HepG2 (cell line): Measurements from ENCODE around the gene NPIPB6. TPM values are rescaled to one million over a fixed set of nuclear protein-coding genes. Genes with fewer than 3 reads are reported as not detected.

ENCODE experiments used
- ATAC-seq: fragments of 200-7000 bp; cut with Tn5 transposase; 3 replicates; pipeline ENCODE4 v1.9.1; 2020; ENCODE audit warnings: mild to moderate bottlenecking, moderate library complexity
- BruUV-seq: library from RNA; stranded (reverse); fragments of 400-500 nt; replicated peaks from 2 replicates; lab custom pipeline; 2021; lab: Mats Ljungman, UMichigan
- CTCF ChIA-PET: fragments of 300-600 bp; formaldehyde crosslinking; extraction: SDS; loops from one replicate; lab custom pipeline; 2021; ENCODE audit warnings: low total read pairs, inconsistent platforms, low intra/inter-chr PET ratio; lab: Yijun Ruan, JAX
- POLR2A ChIA-PET: fragments of 350-600 bp; sonication (Branson Sonifier 250); formaldehyde crosslinking; loops from one replicate; lab custom pipeline; 2020; ENCODE audit warnings: antibody characterized with exemption, inconsistent platforms; lab: Yijun Ruan, JAX
- DNase-seq: peaks from one replicate; pipeline ENCODE4 v3.0.0-alpha.2; 2015; ENCODE audit warnings: low spot score
- FAIRE-seq: peaks from 3 replicates; lab custom pipeline; 2011; peaks lifted over from hg19 to GRCh38; lab: Jason Lieb, UNC
- H2AFZ ChIP-seq: one replicate; pipeline ENCODE4 v1.6.1; 2011; ENCODE audit warnings: low read length, inconsistent platforms
- H3K27ac ChIP-seq: fragments of 300-600 bp; 3 replicates; pipeline ENCODE4 v1.8.0; 2011; ENCODE audit warnings: mixed run types, mild to moderate bottlenecking, mixed read lengths, low read length, inconsistent platforms; ENCODE audit not compliant: insufficient read depth; ENCODE audit errors: extremely low read length
- H3K27me3 ChIP-seq, 2 experiments: fragments of 200-600 bp in 1 of 2; 2 replicates in 1 of 2; 3 replicates in 1 of 2; pipeline versions ENCODE4 v1.6.0 to v1.8.0; 2011; ENCODE audit warnings: low read length in 2 of 2, mild to moderate bottlenecking in 2 of 2, moderate library complexity in 2 of 2, inconsistent platforms in 1 of 2; ENCODE audit not compliant: insufficient read depth in 2 of 2, control insufficient read depth in 1 of 2
- H3K36me3 ChIP-seq, 2 experiments: fragments of 200-600 bp in 1 of 2; replicated peaks in 1 of 2; 2 replicates in 1 of 2; 3 replicates in 1 of 2; pipeline versions ENCODE4 v1.5.1 to v1.8.0; 2011; ENCODE audit warnings: low read length in 2 of 2, inconsistent platforms in 1 of 2; ENCODE audit not compliant: insufficient read depth in 2 of 2, control insufficient read depth in 1 of 2
- H3K4me1 ChIP-seq: 2 replicates; pipeline ENCODE4 v1.5.1; 2012; ENCODE audit warnings: low read length, inconsistent platforms; ENCODE audit not compliant: insufficient read depth
- H3K4me2 ChIP-seq: 2 replicates; pipeline ENCODE4 v1.6.0; 2011; ENCODE audit warnings: low read depth, low read length, inconsistent platforms
- H3K4me3 ChIP-seq, 3 experiments: fragments of 200-600 bp in 1 of 3; sonication (generic), shearing (Covaris generic) in 1 of 3; replicated peaks in 1 of 3; 2 replicates each; pipeline ENCODE4 v1.5.1; 2011 to 2016; ENCODE audit warnings: low read length in 3 of 3, inconsistent platforms in 2 of 3, low read depth in 2 of 3, mild to moderate bottlenecking in 2 of 3, control low read depth in 1 of 3, mixed read lengths in 1 of 3; ENCODE audit not compliant: insufficient read depth in 1 of 3
- H3K79me2 ChIP-seq: one replicate; pipeline ENCODE4 v1.6.1; 2011; ENCODE audit warnings: low read length, inconsistent platforms; ENCODE audit not compliant: insufficient read depth
- H3K9ac ChIP-seq: 2 replicates; pipeline ENCODE4 v1.6.0; 2011; ENCODE audit warnings: mild to moderate bottlenecking, low read depth, low read length, inconsistent platforms; ENCODE audit not compliant: insufficient read depth
- H3K9me3 ChIP-seq: 2 replicates; pipeline ENCODE4 v1.5.1; 2012; ENCODE audit warnings: mild to moderate bottlenecking, low read length
- H4K20me1 ChIP-seq: 2 replicates; pipeline ENCODE4 v1.6.0; 2011; ENCODE audit warnings: inconsistent platforms, mild to moderate bottlenecking, low read length, moderate library complexity; ENCODE audit not compliant: insufficient read depth
- ARID2 ChIP-seq: sonication (generic); formaldehyde crosslinking; IDR thresholded peaks from 2 replicates; pipeline ENCODE4 v1.8.1; 2022; ENCODE audit warnings: mild to moderate bottlenecking, missing genetic modification reagents, borderline replicate concordance
- ARID4A ChIP-seq: sonication (generic); formaldehyde crosslinking; IDR thresholded peaks from 2 replicates; pipeline ENCODE4 v1.5.0; 2020; ENCODE audit warnings: mild to moderate bottlenecking, missing genetic modification reagents, borderline replicate concordance
- EZH2 ChIP-seq: conservative IDR thresholded peaks from 2 replicates; pipeline ENCODE4 v1.6.1; 2012; ENCODE audit warnings: mild to moderate bottlenecking, low read depth, low read length, moderate library complexity
- GABPB1 ChIP-seq: IDR thresholded peaks from 2 replicates; pipeline ENCODE4 v1.6.1; 2016; ENCODE audit warnings: mild to moderate bottlenecking, missing genetic modification reagents, moderate library complexity, missing compliant biosample characterization
- GPBP1L1 ChIP-seq: sonication (generic); formaldehyde crosslinking; IDR thresholded peaks from 2 replicates; pipeline ENCODE4 v1.5.0; 2020; ENCODE audit warnings: mild to moderate bottlenecking, missing genetic modification reagents
- MAX ChIP-seq: IDR thresholded peaks from 2 replicates; pipeline ENCODE4 v1.6.1; 2012; ENCODE audit warnings: inconsistent platforms
- MAZ ChIP-seq, 2 experiments: sonication (generic) in 1 of 2; formaldehyde crosslinking in 1 of 2; IDR thresholded peaks; 2 replicates each; pipeline versions ENCODE4 v1.5.0 to v1.6.1; 2012 to 2020; ENCODE audit warnings: low read depth in 2 of 2, mild to moderate bottlenecking in 2 of 2, borderline replicate concordance in 1 of 2, improper control_type of control experiment in 1 of 2, low read length in 1 of 2, missing genetic modification reagents in 1 of 2, moderate library complexity in 1 of 2
- NFKBIZ ChIP-seq: IDR thresholded peaks from 2 replicates; pipeline ENCODE4 v1.6.1; 2018; ENCODE audit warnings: missing genetic modification reagents, missing compliant biosample characterization
- PATZ1 ChIP-seq: sonication (generic); formaldehyde crosslinking; IDR thresholded peaks from 2 replicates; pipeline ENCODE4 v1.4.0; 2020; ENCODE audit warnings: missing genetic modification reagents
- ZNF430 ChIP-seq: sonication (generic); formaldehyde crosslinking; IDR thresholded peaks from 2 replicates; pipeline ENCODE4 v1.9.0; 2021; ENCODE audit warnings: mild to moderate bottlenecking, missing genetic modification reagents
- ZNF816 ChIP-seq: sonication (generic); formaldehyde crosslinking; IDR thresholded peaks from 2 replicates; pipeline ENCODE4 v1.8.0; 2022; ENCODE audit warnings: missing genetic modification reagents, mild to moderate bottlenecking, borderline replicate concordance
- WGBS: methylation state at CpG from one replicate; pipeline ENCODE4 v1.1.6; 2017; ENCODE audit warnings: low lambda C conversion rate; 5-methylcytosine and 5-hydroxymethylcytosine counted together
- in situ Hi-C: cut with HindIII; loops from 2 replicates; pipeline ENCODE4 v1.10.0; 2017; ENCODE audit warnings: low pct_unique_long_range_greater_than_20kb; ENCODE audit not compliant: extremely low pct_ligation_motif_present
- intact Hi-C: fragments of 100-400 bp; cut with micrococcal nuclease; formaldehyde crosslinking; loops from one replicate; pipeline ENCODE4 v1.10.0; 2022; ENCODE audit not compliant: unreplicated experiment
- polyA plus RNA-seq, 8 experiments: library from polyadenylated mRNA; depleted of rRNA in 3 of 8; stranded (reverse) in 7 of 8; unstranded in 1 of 8; fragments of >200 nt; fragmentation: Illumina TruSeq in 4 of 8; extraction: Trizol in 4 of 8; gene quantifications; 2 replicates each; pipeline versions ENCODE4 v1.2.1 to v1.2.3, GENCODE V29; 2011 to 2016; ENCODE audit warnings: low read depth in 4 of 8, missing spikeins in 1 of 8, mixed read lengths in 1 of 8; ENCODE audit not compliant: insufficient read depth in 1 of 8
- total RNA-seq, 5 experiments: library from RNA; depleted of rRNA; stranded (reverse); fragments of >200 nt; fragmentation: Illumina TruSeq; extraction: Trizol; gene quantifications; 2 replicates each; pipeline ENCODE4 v1.2.3, GENCODE V29; 2016; ENCODE audit warnings: low read depth in 1 of 5
- TF ChIP-seq, protein P1 (sequence below): sonication (generic); formaldehyde crosslinking; IDR thresholded peaks from 2 replicates; pipeline ENCODE4 v1.4.0; 2020; ENCODE audit warnings: mild to moderate bottlenecking, missing genetic modification reagents

The NPIPB6 gene
- total and polyA plus RNA-seq, 2 of the 13 experiments (the other 11 are each of a cell fraction or from before 2014, with no cell fraction given): 0.25 TPM; not detected in 1

GRCh38 chr16:28292731-28293600 lies 70.3 kb downstream of the NPIPB6 start:
- in situ Hi-C loops (no loop called here), intact Hi-C loops (no loop called here)
- H3K4me3 ChIP-seq: peak overlapping the region; percentile 47 to 71 (median 61); a peak in 5 of 6 replicates
- H3K27me3 ChIP-seq: peaks cover 14 to 53% of the 10 kb centered on the region in 2 experiments
- BruUV-seq: no TSS peak
- no peaks in the 10 kb centered on the region for H3K79me2 ChIP-seq
- 21% methylated on average over 23 of the region's 60 CpGs for WGBS
- no peak overlapping the region for H3K27ac ChIP-seq
- no peaks in the 10 kb centered on the region for H3K36me3 ChIP-seq
- H4K20me1 ChIP-seq: peaks cover 4% of the 10 kb centered on the region; the same call in 1 of the 2 replicates
- no peak overlapping the region; the same call in 1 of the 2 replicates for H3K9ac ChIP-seq
- H2AFZ ChIP-seq: no peak overlapping the region
- DNase-seq: no peak
- FAIRE-seq: no peak
- no peaks in the 10 kb centered on the region for H3K9me3 ChIP-seq
- peak overlapping the region; percentile 86 for H3K4me2 ChIP-seq
- POLR2A ChIA-PET: interaction anchor here (0.7 to 0.8 kb wide), 2 partner anchors 12 to 15 kb away, joined by 3 read pairs; no protein-coding TSS in a partner anchor
- peaks cover 48% of the 10 kb centered on the region for H3K4me1 ChIP-seq
- CTCF ChIA-PET: no interaction called here
- ATAC-seq: no peak
- TF ChIP-seq ZNF430 (CRISPR knock-in tag): 0 out of 2 replicates have a peak, but pooled peaks have one; percentile 23
- TF ChIP-seq ARID4A (CRISPR knock-in tag): peak; percentile 7; the same call in 1 of the 2 replicates
- TF ChIP-seq GABPB1 (CRISPR knock-in tag): peak; percentile 27; the same call in 1 of the 2 replicates
- TF ChIP-seq MAX: peak; percentile 8; the same call in 1 of the 2 replicates
- TF ChIP-seq, protein P1, sequence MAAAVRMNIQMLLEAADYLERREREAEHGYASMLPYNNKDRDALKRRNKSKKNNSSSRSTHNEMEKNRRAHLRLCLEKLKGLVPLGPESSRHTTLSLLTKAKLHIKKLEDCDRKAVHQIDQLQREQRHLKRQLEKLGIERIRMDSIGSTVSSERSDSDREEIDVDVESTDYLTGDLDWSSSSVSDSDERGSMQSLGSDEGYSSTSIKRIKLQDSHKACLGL: 0 out of 2 replicates have a peak, but pooled peaks have one; percentile 24
- 0 out of 2 replicates have a peak, but pooled peaks have one; percentile 28 for TF ChIP-seq ARID2 (CRISPR knock-in tag)
- no peak for TF ChIP-seq ZNF816 (CRISPR knock-in tag)
- peak; percentile 9; the same call in 1 of the 2 replicates for TF ChIP-seq PATZ1 (CRISPR knock-in tag)
- no peak for TF ChIP-seq NFKBIZ (CRISPR knock-in tag)
- no peak for TF ChIP-seq GPBP1L1 (CRISPR knock-in tag)
- TF ChIP-seq MAZ (IDR thresholded peaks at IDR 0.05; ENCODE audit: borderline replicate concordance, low read depth, low read length): no peak
- 0 out of 2 replicates have a peak, but pooled peaks have one; percentile 2 for TF ChIP-seq MAZ (CRISPR knock-in tag; IDR thresholded peaks at IDR 0.05; ENCODE audit: low read depth)
- TF ChIP-seq EZH2: peak; percentile 44; the same call in 1 of the 2 replicates
